NCI-H2171 (cell line): ENCODE measurements around the gene NTN1.
"Not testable (repeated sequence)": the region's sequence is repeated elsewhere in the genome, so short reads cannot be mapped to it uniquely, and the experiment has no call there.

Source experiments
- DNase-seq: peaks from one replicate; lab custom pipeline; 2025; lab: John Stamatoyannopoulos, UW

The NTN1 gene

DNA sequence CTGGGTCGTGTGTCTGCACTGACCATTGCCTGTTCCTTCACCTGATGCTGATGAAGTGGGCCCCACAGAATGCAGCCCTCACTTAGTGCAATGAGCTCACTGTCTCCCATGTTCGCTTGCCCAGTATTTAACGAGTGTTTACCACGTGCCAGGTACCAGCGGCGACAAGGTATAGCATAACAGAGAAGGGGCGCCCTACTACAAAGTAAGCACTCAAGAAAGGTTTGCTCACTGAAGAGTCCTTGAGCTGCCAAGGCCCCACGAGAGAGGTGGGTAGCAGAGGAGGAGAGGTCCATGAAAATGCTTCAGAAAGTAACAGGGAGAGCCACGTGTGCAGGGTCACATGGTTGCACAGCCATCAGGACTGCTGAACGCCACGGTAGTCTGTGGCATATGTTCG, 230.0 kb downstream of the NTN1 start:
- DNase-seq = no peak

DNA sequence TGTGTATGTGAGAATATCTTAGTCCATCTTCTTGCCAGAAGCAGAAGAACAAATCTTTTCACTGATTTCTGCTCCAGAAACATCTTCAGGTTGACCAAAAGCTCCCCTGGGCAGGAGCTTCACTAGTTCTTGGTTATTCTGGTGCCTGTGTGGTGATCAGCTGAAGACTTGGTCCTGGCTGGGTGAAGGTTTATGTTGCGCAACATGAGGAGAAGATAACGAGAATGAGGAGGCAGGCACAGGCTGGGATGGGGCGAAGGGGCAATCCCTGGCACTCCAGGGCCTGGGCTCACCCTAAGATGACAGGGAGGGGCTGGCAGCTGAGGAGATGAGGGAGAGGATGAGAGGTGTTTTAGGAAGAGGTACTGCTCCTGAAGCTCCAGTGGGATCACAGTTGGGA, 232.0 kb downstream of the NTN1 start:
- no peak for DNase-seq

DNA sequence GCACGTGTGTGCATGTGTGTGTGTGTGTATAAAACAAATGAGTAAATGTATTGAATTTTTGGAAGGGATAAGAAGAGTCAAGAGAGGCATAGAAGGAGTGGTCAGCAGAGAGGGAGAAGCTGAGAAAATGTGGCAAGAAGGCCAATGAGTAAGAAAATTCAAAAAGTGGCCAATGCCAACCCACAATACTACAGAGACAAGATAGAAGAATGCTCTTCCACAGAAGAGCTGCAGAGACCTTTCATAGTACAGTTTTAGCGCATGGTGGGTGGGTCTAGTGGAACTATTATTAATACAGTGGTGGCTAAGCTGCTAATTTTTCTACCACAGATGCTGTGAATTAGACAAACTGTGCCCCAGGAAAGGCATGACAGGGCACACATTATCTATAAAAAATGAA, 233.5 kb downstream of the NTN1 start:
- DNase-seq = no peak

DNA sequence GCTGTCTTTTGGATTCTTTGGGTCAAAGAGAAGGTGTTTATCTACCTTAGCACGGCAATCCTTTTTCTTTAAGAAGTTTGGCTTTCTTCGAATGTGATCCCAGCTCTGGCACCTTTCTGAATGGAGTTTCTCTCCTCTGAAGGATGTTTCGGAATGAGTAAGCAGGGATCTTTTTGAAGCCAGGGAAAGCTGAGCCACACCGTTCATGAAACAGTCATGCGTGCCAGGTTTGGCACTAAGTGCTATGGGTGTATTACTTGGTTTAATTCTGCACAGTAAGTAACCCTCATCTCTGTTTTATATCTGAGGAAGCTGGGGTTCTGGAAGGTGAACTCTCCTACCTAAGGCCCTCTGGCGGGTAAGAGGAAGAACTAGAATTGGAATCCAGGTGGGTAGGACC, 234.5 kb downstream of the NTN1 start:
- no peak for DNase-seq

DNA sequence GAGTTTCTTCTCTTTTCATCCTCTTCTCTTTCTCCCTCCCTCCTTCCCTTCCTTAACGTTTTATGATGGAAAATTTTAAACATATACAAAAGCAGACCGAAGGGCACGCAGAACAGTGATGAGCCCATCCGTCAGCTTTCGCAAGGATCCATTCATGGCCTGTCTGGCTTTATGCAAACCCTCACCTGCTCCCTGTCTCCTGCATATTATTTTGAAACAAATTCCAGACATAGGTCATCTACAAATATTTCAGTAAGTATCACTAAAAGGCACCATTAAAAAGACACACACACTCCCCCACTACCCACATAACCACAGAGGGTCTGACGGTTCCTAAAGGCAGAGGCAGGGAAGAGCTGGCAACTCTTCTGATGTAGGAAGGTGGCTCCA, 235.0 kb downstream of the NTN1 start:
- DNase-seq = no peak

DNA sequence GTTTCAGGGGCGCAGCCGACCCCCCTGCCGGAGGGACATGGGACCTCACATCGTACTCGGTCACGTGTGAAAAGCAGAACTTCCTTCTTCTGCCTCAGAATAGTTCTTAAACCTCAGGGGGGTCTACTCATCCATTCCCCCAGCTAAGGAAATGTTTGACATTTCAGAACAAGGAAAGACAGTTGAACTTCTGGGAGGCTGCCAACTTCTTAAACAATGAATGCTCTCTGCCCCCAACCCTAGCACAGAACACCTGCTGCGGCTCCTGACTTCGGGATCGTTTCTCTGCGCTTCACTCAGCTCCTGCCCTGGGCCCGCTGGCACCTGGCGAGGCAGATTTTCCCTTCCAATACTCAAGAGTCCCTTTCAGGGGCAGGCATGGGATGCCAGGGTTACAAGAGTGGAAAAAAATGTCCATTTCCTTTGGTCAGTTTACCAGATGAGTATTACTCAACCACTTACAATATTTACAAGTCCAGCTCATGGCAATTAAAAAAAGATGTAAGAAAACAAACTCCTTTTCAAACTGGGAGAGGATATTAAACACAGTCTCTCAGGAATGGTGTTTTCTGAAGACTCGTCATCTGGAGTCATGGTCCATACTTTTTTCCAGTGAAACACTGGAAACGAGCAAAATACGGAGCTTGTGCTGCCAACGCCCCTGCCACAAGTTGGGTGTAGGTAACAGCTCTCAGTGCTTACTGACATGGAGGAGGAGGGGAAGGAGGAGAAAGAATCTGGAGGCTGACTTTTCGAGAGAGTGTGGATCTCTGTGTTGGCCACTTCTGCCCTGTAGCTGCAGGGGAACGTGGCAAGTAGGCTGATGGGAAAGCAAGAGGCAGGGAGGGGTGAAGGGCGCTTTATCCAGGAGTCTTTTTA, 235.7 kb downstream of the NTN1 start:
- DNase-seq = no peak

DNA sequence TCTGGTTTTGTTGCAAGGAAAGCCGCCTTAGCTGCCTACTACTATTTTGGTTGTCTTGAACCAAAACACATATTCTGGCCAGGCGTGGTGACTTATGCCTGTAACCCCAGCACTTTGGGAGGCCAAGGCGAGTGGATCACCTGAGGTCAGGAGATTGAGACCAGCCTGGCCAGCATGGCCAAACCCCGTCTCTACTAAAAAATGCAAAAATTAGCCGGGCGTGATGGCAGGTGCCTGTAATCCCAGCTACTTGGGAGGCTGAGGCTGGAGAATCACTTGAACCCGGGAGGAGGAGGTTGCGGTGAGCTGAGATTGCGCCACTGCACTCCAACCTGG, 236.3 kb downstream of the NTN1 start:
- not testable (repeated sequence) for DNase-seq

DNA sequence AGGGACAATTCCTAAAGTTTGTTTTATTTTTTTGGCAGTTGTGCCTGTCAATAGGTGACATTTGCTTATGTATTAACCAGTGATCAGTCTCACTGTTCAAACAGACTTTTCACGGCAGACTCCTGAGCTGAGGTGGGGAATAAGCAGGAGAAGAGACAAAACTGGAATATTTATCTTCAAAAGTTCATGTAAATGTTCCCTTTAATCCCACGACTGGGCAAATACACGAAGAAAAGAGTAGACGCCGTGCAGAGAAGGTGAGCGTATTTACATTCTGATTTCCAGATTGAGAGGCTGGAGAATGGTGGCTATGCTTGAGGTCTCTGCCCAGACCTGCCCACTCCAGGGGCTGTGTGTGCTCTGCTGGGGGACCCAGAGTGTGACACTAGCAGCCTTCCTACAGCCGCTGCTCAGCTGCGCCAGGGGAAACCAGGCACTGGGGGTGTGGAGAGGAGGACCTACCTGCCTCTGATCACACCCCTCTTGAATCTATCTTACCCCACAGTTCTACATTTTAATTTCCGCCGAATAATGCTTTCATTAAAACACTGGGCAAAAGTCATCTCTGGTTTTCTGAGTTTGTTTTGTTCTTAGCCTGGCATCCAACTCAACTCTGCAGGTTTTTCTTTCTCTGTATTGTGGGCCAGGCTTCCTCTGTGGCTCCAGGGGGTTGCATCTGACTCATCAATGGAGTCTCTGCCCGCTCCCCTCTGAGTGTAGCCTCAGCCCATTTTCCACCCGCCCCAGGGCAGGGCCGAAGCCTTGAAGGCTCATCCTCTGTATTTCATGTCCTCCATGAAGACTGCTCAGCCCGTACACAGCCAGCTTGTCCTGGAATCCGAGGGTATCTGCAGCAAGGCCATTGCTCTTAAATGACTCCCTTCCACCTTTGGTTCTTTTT, 237.1 kb downstream of the NTN1 start:
- no peak for DNase-seq

DNA sequence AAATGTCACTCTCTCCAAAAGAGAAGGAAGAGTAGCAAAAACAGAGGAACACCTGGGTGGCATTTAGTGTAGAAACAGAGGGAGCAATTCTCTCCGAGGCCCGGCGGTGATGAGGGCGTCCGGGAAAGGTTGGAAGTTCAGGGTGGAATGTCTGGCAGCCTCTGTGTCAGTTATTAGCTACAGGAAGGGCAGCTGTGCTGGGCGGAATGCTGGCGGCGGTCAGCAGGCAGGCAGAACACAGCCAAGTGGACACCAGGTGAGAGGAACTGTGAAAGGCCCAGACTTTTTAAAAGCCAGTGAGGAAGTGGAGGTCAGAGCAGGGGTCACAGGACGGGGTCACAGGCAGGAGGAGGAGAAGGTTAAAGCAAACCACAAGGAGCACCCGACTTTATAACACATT, 238.1 kb downstream of the NTN1 start:
- no peak for DNase-seq

DNA sequence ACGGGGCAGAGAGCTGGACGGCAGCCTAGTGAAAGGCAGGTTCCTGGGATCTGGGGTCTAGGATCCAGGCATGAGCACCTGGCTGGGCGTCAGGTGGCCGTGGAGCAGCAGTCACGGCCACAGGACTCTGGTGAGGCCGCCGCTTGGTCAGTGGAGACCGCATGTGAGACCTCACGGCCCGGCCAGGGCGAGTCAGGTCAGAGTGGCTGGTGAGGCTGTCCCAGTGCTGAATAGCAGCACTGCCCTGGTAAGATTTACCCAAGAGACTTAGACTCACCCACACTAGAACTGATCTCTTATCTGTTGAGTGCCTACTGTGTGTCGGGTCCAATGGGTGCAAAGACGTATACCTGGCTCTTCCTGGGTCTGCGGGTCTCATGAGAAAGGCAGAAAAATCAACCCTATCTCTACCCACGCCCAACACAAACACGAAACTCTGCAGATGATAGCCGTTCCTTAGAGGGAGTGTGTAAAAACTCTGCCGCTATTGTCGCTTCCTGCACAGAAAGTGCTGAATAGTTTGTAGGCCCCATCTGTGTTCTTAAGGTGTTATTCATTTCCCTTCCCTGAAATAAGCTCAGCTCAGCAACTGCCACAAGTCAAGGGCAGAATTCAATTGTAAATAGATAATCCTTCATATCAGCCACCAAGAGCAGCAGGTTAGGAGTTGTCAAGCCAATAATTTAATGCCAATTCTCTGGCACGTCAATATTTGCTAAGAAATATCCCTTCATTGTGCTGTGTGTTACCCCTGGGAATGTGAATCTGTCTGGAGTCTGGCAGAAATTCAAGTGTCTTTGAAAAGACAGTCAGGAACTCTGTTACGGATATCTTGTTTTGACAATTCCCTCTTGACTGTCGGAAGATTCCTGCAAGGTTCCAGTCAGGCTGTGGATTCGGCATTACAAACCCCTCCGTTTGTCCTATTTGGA, 240.0 kb downstream of the NTN1 start:
- DNase-seq = no peak

DNA sequence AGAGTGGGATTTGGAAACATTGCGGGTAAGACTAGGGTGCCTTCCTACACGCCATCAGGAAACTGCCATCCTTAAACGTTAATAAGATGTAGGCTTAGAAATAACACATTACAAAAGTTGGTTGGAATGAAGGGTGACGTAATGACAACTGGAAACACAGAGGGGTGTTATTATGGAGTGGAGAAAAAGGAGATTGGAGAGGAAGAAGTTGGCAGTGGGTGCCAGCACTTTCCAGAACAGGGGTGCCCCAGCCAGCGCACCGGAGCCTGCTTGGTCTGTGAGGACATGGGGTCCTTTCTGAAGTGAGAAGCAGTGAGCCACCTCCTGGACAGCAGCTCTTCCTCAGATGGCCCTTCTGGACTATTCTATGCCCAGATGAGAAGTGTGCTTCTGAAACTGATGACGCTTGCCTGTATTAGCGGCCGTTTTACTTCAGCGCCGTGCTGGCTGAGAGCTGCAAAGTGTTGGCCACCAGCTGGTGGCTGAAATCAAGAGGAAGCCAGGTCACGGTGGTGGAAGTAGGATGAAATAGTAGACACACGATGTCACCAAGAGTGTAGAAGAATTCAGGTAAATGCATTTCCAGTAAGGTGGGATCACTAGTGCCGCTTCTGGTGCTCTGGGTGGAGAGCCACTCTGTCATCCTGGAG, 244.8 kb downstream of the NTN1 start:
- DNase-seq = no peak

DNA sequence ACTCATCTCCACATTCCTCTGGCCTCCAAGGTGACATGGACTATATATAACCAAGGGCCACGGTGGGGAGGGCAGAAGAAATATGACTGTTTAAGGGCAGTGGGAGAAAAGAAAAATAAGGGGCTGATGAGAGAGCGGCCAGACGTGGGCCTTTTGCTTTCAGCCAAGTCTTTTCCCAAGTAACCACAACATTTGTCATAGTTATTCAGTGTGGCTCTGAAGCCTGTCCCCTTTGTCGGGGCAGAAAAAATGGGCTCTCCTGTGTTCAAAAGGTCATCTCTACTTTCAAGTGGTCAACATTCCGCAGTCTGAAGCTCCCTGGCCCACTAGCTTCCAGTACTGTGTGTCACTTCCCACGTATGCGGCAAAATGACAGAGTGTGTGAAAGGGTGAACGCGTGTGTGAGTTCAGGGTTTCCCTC, 245.4 kb downstream of the NTN1 start:
- DNase-seq = no peak

DNA sequence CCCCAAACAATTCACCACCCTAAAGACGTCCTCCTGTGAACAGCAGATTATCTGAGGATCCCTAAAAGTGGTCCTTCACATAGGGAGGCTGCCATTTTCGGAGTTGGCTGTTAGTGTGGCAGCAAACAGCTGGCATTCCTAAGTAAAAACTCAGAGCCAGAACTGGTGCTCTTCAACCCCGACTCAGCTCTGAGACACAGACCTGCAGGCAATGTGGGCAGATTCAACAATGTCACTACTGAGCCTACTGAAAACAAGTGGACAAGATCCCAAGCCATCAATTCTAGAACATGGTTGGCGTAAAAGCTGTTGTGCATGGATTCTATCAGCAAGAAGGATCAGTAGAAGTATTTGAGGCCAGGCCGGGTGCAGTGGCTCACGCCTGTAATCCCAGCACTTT, 247.2 kb downstream of the NTN1 start:
- no peak for DNase-seq

DNA sequence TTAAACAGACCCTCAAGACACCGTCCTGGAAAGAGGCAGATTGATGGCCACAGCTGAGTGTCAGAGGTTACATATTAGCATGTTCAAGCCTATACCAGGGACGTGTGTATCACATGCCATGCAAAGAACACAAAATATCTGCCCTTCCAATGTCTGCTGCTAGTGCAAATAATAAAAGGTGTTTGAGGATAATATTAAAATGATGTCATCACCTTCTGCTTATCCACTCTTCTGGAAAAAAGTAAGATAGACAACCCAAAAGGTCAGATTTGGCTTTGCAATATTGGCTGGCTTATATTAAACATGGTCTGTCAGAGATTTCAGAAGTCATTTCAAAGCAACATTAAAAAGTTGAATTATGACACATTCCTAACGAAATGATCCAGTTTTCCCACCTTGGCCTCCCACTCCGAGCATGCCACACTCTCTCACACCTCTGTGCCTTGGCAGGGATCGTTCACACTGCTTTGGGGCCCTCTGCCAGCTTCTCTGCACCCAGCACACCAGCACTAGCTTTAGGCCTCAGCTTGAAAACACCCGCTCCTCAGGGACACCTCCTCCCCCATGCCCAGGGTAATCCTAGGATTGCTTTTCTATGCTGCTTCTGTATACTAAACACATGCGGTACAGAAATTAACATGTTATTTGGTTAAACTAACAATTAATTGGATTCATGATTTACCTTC, 248.2 kb downstream of the NTN1 start:
- DNase-seq = no peak

DNA sequence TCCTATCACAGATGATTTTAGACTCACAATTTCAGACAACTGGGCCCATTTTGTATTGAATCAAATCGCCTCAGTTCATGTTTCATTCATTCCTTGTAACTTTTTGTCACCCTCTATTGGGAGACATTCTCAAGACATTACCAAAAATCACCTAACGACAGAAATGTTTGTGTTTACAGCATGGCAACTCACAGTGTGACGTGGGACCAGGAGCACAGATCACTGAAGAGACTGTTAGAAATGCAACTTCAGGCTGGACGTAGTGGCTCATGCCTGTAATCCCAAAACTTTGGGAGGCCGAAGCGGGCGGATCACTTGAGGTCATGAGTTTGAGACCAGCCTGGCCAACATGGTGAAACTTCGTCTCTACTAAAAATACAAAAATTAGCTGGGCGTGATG, 249.6 kb downstream of the NTN1 start:
- no peak for DNase-seq

DNA sequence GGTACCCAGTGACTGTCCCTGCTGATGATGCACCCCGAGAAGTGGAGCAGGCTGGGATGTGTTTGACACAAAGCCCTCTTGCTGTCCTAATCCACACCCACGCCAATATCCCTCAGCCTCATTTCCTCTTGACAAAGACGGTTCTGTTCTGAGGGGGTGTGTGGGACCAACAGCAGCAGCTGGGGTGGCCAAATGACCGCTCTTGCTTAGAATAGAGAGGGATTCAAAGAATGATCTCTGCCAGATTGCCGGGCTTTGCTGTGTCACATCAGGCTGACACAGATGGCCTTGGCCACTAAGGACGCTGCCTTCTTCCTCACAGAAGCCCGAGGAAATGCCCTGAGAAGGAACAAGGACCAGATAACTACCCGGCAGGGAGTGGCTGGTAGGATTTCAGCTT, 250.7 kb downstream of the NTN1 start:
- no peak for DNase-seq

DNA sequence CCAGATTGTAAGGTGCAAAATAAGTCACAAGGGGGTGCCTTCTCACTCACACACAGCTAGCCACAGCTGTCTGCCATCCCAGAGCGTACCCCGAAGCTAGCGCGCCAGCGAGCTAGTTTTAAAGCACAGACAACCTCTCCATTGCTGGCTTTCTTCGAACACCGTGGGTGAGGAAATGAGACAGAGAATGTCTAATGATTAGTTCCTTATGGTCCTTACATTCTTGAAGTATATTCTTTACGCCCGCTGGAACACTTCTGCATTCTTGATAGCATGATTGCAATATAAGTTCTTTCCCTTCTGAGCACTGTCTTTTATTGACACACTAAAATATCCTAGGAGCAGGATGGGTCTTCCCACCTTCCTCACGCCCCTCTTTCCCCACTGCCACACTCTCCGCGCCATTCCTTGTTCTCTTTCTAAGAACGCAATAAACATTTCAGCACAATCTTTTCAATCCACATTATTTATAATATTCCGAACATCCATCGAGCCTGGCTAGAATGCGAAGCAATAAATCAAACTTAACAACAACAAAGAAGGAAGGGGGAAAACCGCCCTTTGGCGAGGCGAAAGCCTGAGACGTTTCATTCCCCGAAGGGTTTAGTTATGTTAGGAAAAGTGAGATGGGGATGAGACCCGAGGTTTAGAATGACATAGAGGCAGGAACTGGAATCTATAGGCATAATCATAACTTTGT, 251.3 kb downstream of the NTN1 start:
- no peak for DNase-seq

DNA sequence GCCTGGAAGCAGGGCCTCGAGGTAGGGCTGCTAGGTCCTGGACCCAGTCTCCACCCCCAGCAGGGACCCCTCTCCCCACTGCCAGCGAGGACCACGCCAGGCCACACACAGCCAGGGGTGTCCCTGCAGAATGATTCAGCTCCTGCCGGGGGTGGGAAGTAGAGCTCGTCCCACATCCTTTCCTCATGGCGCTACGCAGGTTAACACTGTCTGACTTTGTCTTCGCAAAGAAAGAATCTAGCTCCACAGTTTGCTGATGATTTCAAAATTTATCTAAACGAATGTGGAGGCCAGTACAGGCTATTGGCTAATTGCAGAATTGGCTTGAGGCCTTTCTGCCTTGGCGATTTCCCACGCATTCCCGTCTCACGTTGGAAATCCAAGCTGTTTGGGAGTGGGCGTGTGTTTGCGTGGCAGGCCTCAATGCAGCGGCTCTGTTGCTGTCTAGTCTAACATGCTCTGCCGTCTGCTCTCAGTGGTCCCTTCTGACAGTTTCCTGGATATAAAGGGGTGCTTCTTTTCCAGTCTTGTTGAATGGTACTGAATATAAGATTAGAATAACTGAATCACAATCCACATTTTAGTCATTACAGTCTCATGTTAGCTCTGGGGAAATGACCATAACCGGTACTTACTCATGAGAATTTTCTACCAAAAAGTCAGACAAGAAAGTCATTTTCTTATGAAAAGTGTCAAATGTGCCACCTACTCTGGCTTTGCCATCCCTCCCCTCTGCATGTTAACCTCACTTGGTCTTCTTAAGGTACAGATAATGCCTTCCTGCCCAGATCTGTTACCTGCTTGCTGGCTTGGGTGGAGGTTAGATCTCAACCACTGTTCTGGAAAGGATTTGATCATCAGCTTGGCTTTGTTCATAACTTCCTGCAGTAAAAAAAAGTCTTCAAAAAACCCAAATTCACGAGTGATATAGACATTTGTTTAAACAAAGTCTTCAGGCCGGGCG, 252.4 kb downstream of the NTN1 start:
- DNase-seq = no peak

DNA sequence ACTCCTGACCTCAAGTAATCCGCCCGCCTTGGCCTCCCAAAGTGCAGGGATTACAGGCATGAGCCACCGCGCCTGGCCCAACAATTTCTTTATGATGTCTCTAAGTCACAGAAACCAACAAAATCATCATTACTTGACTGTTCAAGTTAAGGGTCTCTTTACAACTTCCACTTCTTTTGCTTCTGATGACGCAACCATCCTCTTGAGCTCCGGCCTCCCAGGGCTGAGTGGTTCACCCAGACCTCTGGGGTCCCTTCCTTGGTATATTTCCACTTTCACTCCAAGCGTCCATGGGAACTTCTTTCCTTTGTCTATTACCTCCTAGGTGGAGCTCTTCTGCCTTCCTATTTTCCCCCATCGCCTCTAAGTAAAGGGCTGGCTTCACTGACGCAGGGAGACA, 253.7 kb downstream of the NTN1 start:
- DNase-seq = no peak
